ENCODE results near the gene KMT2C. TPM values are rescaled to one million over a fixed set of nuclear protein-coding genes. Genes with fewer than 3 reads are reported as not detected.

Gene KMT2C
- total and polyA plus RNA-seq, 4 experiments from 2014 or later, result 2.7 to 129 (median 74.5) TPM

- Mint-ChIP-seq H3K27me3 (no peaks in the 10 kb centered on the region), H3K4me3 (peak overlapping the region in 6 of 8 donors; percentile 46 to 83 (median 72)), H3K36me3 (peaks cover 19 to 65% of the 10 kb centered on the region in 2 donors), H3K27ac (peak overlapping the region; percentile 48 to 95 (median 89)), H3K4me1 (peaks cover 38 to 48% (median 42%) of the 10 kb centered on the region in 4 donors), H3K9me3 (peaks cover 0 to 3% (median 0%) of the 10 kb centered on the region in 8 donors)
- Histone ChIP-seq H3K36me3 (ENCODE audit: insufficient read depth, low read length) (peaks cover 32% of the 10 kb centered on the region), H3K27me3 (ENCODE audit: insufficient read depth, low read length) (no peaks in the 10 kb centered on the region), H3K27ac (ENCODE audit: low read depth, low read length) (no peak overlapping the region), H3K4me1 (ENCODE audit: insufficient read depth, low read length) (peaks cover 47% of the 10 kb centered on the region), H3K9me3 (ENCODE audit: control insufficient read depth in 1 of 2, low read length in 2 of 2) (no peaks in the 10 kb centered on the region), H3K4me3 (ENCODE audit: low read length in 2 of 2) (peak overlapping the region in 1 of 2 donors; percentile 2)
- ChIA-PET POLR2A (ENCODE audit: partially characterized antibody) (interaction anchor here (1.7 to 2.4 kb wide), 2 partner anchors 7 to 269 kb away, joined by 4 to 11 read pairs; partner anchors contain the start of gene PRKAG2), CTCF (ENCODE audit: partially characterized antibody) (interaction anchor here (1.4 to 3.3 kb wide), 4 partner anchors 11 to 363 kb away, joined by 3 to 17 read pairs (median 6); no protein-coding TSS in a partner anchor)
- DNase-seq, result peak in 4 of 5 donors; percentile 41 to 45 (median 44)
- intact Hi-C loops (cut with micrococcal nuclease), result loop anchor here (1.0 to 5.0 kb wide), 4 partner anchors 121 to 829 kb away; partner anchors contain the start of gene GALNT11
Observed at GRCh38 chr7:152145853-152146466, 289.8 kb downstream of the KMT2C start.

GRCh38 chr7:152144557-152145245 lies 291.1 kb downstream of the KMT2C start:
- Mint-ChIP-seq H3K9me3 (peaks cover 0 to 3% (median 0%) of the 10 kb centered on the region in 8 donors), H3K36me3 (peaks cover 25 to 68% of the 10 kb centered on the region in 2 donors), H3K4me3 (peak overlapping the region; percentile 55 to 83 (median 68)), H3K27ac (peak overlapping the region; percentile 84 to 95 (median 89)), H3K4me1 (peaks cover 39 to 57% (median 45%) of the 10 kb centered on the region in 4 donors), H3K27me3 (no peaks in the 10 kb centered on the region)
- Histone ChIP-seq H3K36me3 (ENCODE audit: insufficient read depth, low read length) (peaks cover 36% of the 10 kb centered on the region), H3K4me3 (ENCODE audit: low read length in 2 of 2) (peak overlapping the region; percentile 2 to 9), H3K4me1 (ENCODE audit: insufficient read depth, low read length) (peaks cover 47% of the 10 kb centered on the region), H3K9me3 (ENCODE audit: control insufficient read depth in 1 of 2, low read length in 2 of 2) (no peaks in the 10 kb centered on the region), H3K27ac (ENCODE audit: low read depth, low read length) (peak overlapping the region; percentile 46), H3K27me3 (ENCODE audit: insufficient read depth, low read length) (no peaks in the 10 kb centered on the region)
- POLR2A ChIA-PET (ENCODE audit: partially characterized antibody), result interaction anchor here (0.7 to 2.4 kb wide), 8 partner anchors 8 to 1133 kb away, joined by 3 to 11 read pairs (median 4); partner anchors contain the start of genes GALNT11 and PRKAG2
- peak in 4 of 5 donors; percentile 35 to 48 (median 40) for DNase-seq
- intact Hi-C loops (cut with micrococcal nuclease), result loop anchor here (5.0 kb wide), 3 partner anchors 267 to 827 kb away; partner anchors contain the start of gene PRKAG2
- CTCF ChIA-PET (ENCODE audit: partially characterized antibody), result interaction anchor here (0.6 to 3.3 kb wide), 12 partner anchors 8 to 361 kb away, joined by 3 to 17 read pairs (median 3); partner anchors contain the start of gene GALNT11

GRCh38 chr7:152142976-152143595 lies 292.7 kb downstream of the KMT2C start:
- no peaks in the 10 kb centered on the region for H3K27me3 ChIP-seq (ENCODE audit: insufficient read depth, low read length)
- peaks cover 24 to 68% of the 10 kb centered on the region in 2 donors for H3K36me3 Mint-ChIP-seq
- peaks cover 36% of the 10 kb centered on the region for H3K36me3 ChIP-seq (ENCODE audit: insufficient read depth, low read length)
- no peak overlapping the region for H3K4me3 ChIP-seq (ENCODE audit: low read length in 2 of 2)
- H3K9me3 ChIP-seq (ENCODE audit: control insufficient read depth in 1 of 2, low read length in 2 of 2), result no peaks in the 10 kb centered on the region
- peak overlapping the region; percentile 24 for H3K27ac ChIP-seq (ENCODE audit: low read depth, low read length)
- intact Hi-C loops (cut with micrococcal nuclease), result loop anchor here (5.0 kb wide), 1 partner anchor 266 kb away; the partner anchor contains the start of gene PRKAG2
- H3K27ac Mint-ChIP-seq, result peak overlapping the region; percentile 70 to 95 (median 87)
- peak in 1 of 5 donors; percentile 10 for DNase-seq
- H3K4me1 ChIP-seq (ENCODE audit: insufficient read depth, low read length), result peaks cover 47% of the 10 kb centered on the region
- H3K9me3 Mint-ChIP-seq, result peaks cover 0 to 3% (median 0%) of the 10 kb centered on the region in 8 donors
- CTCF ChIA-PET (ENCODE audit: partially characterized antibody), result no interaction called here
- H3K4me3 Mint-ChIP-seq, result peak overlapping the region; percentile 15 to 83 (median 66)
- H3K27me3 Mint-ChIP-seq, result no peaks in the 10 kb centered on the region
- POLR2A ChIA-PET (ENCODE audit: partially characterized antibody), result interaction anchor here (0.9 to 1.2 kb wide), 3 partner anchors 16 to 267 kb away, joined by 3 to 4 read pairs (median 3); partner anchors contain the start of genes GALNT11 and PRKAG2
- H3K4me1 Mint-ChIP-seq, result peaks cover 39 to 57% (median 45%) of the 10 kb centered on the region in 4 donors

GRCh38 chr7:152140560-152140959 lies 295.2 kb downstream of the KMT2C start:
- no peak for DNase-seq
- CTCF ChIA-PET (ENCODE audit: partially characterized antibody), result no interaction called here
- H3K36me3 Mint-ChIP-seq, result peaks cover 34 to 66% of the 10 kb centered on the region in 2 donors
- Histone ChIP-seq H3K4me3 (ENCODE audit: low read length in 2 of 2) (no peak overlapping the region), H3K27ac (ENCODE audit: low read depth, low read length) (no peak overlapping the region), H3K9me3 (ENCODE audit: control insufficient read depth in 1 of 2, low read length in 2 of 2) (no peaks in the 10 kb centered on the region), H3K27me3 (ENCODE audit: insufficient read depth, low read length) (no peaks in the 10 kb centered on the region), H3K36me3 (ENCODE audit: insufficient read depth, low read length) (peaks cover 46% of the 10 kb centered on the region), H3K4me1 (ENCODE audit: insufficient read depth, low read length) (peaks cover 36% of the 10 kb centered on the region)
- peaks cover 0 to 2% (median 0%) of the 10 kb centered on the region in 8 donors for H3K9me3 Mint-ChIP-seq
- H3K4me1 Mint-ChIP-seq, result peaks cover 32 to 47% (median 39%) of the 10 kb centered on the region in 4 donors
- POLR2A ChIA-PET (ENCODE audit: partially characterized antibody), result no interaction called here
- H3K27me3 Mint-ChIP-seq, result no peaks in the 10 kb centered on the region
- H3K27ac Mint-ChIP-seq, result peak overlapping the region in 5 of 7 donors; percentile 8 to 70 (median 14)
- peak overlapping the region in 1 of 8 donors; percentile 33 for H3K4me3 Mint-ChIP-seq
- intact Hi-C loops (cut with micrococcal nuclease), result loop anchor here (5.0 kb wide), 1 partner anchor 263 kb away; the partner anchor contains the start of gene PRKAG2

GRCh38 chr7:152140067-152140466 lies 295.7 kb downstream of the KMT2C start:
- Histone ChIP-seq H3K27ac (ENCODE audit: low read depth, low read length) (no peak overlapping the region), H3K36me3 (ENCODE audit: insufficient read depth, low read length) (peaks cover 46% of the 10 kb centered on the region), H3K4me1 (ENCODE audit: insufficient read depth, low read length) (peaks cover 31% of the 10 kb centered on the region), H3K9me3 (ENCODE audit: control insufficient read depth in 1 of 2, low read length in 2 of 2) (no peaks in the 10 kb centered on the region), H3K27me3 (ENCODE audit: insufficient read depth, low read length) (no peaks in the 10 kb centered on the region), H3K4me3 (ENCODE audit: low read length in 2 of 2) (no peak overlapping the region)
- DNase-seq, result no peak
- ChIA-PET CTCF (ENCODE audit: partially characterized antibody) (no interaction called here), POLR2A (ENCODE audit: partially characterized antibody) (no interaction called here)
- Mint-ChIP-seq H3K4me1 (peaks cover 29 to 42% (median 34%) of the 10 kb centered on the region in 4 donors), H3K27ac (peak overlapping the region in 1 of 7 donors; percentile 36), H3K36me3 (peaks cover 34 to 63% of the 10 kb centered on the region in 2 donors), H3K4me3 (no peak overlapping the region), H3K27me3 (no peaks in the 10 kb centered on the region), H3K9me3 (peaks cover 0 to 2% (median 0%) of the 10 kb centered on the region in 8 donors)
- intact Hi-C loops (cut with micrococcal nuclease), result loop anchor here (5.0 kb wide), 1 partner anchor 263 kb away; the partner anchor contains the start of gene PRKAG2

GRCh38 chr7:152137476-152138025 lies 298.3 kb downstream of the KMT2C start:
- Mint-ChIP-seq H3K9me3 (peaks cover 0 to 2% (median 0%) of the 10 kb centered on the region in 8 donors), H3K4me3 (no peak overlapping the region), H3K4me1 (peaks cover 5 to 17% (median 9%) of the 10 kb centered on the region in 4 donors), H3K27ac (peak overlapping the region in 1 of 7 donors; percentile 12), H3K27me3 (no peaks in the 10 kb centered on the region), H3K36me3 (peaks cover 43 to 60% of the 10 kb centered on the region in 2 donors)
- Histone ChIP-seq H3K27me3 (ENCODE audit: insufficient read depth, low read length) (no peaks in the 10 kb centered on the region), H3K36me3 (ENCODE audit: insufficient read depth, low read length) (peaks cover 49% of the 10 kb centered on the region), H3K4me1 (ENCODE audit: insufficient read depth, low read length) (peaks cover 6% of the 10 kb centered on the region), H3K4me3 (ENCODE audit: low read length in 2 of 2) (no peak overlapping the region), H3K9me3 (ENCODE audit: control insufficient read depth in 1 of 2, low read length in 2 of 2) (no peaks in the 10 kb centered on the region), H3K27ac (ENCODE audit: low read depth, low read length) (no peak overlapping the region)
- no peak for DNase-seq
- intact Hi-C loops (cut with micrococcal nuclease), result no loop called here
- POLR2A ChIA-PET (ENCODE audit: partially characterized antibody), result no interaction called here
- CTCF ChIA-PET (ENCODE audit: partially characterized antibody), result no interaction called here
